NCI-H748 (cell line): ENCODE data around the gene MLPH.
A peak's percentile ranks its signal among the peaks of the same experiment; 100 is the strongest.

Experiments used
- DNase-seq: peaks from one replicate; lab custom pipeline; 2025; ENCODE audit not compliant: unreplicated experiment; lab: John Stamatoyannopoulos, UW

The MLPH gene

GRCh38 chr2:237495521-237496117 lies 8.6 kb downstream of the MLPH start:
- DNase-seq, result no peak

GRCh38 chr2:237496428-237496827 lies 9.4 kb downstream of the MLPH start:
- DNase-seq, result no peak

GRCh38 chr2:237497009-237497837 lies 10.2 kb downstream of the MLPH start:
- DNase-seq, result no peak

GRCh38 chr2:237497838-237498186 lies 10.8 kb downstream of the MLPH start:
- DNase-seq, result no peak

DNA sequence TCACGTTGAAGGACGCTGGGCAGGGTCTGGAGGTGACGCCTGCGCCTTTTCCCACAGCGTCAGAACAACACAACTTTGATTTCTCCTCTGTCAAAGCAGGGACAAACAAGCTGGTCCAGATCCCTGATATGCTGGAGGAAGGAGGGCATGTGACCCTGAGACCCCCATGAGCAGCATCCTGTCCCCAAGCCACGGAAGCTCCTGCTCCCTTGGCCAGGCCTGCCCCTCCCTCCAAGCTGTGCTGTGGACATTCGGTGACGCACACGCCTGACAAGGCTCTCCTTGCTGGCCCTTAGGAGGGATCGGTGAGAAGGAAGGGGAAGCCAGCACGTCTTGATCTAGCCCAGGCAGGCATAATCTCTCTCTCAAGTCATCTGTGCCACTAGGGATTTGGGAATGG lies 11.3 kb downstream of the MLPH start:
- no peak for DNase-seq

DNA sequence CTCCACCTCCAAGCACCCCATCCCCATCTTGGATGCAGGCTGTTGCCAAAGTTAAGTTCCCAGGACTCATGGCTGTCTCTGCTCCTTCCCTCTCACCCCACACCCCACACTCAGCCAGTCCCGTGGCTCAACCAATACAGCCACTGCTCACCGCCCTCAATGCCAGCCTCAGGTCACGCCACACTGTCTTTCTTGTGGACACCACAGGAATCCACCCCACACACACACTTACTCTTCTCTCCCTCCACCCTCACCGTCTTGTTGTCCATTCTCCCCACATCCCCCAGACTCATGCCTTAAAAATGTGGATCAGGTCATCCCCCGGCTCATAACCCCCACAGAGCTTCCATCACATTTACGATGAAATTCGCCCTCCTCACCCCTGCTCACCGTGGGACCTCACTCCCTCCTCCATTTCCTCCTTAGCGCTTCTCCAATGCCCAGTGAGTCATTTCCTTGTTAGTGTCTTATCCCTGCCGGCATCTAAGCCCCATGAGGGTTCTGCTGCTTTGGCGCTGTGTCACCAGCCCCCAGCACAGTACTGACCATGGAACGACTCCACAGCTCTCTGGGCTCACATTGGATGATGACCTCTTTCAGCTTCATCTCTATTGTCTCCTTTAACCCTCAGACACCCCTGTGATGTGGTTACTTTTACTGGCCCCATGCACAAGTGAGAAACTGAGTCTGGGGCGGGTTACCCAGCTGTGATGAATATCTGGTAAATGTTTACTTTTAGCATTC lies 13.8 kb downstream of the MLPH start:
- no peak for DNase-seq

DNA sequence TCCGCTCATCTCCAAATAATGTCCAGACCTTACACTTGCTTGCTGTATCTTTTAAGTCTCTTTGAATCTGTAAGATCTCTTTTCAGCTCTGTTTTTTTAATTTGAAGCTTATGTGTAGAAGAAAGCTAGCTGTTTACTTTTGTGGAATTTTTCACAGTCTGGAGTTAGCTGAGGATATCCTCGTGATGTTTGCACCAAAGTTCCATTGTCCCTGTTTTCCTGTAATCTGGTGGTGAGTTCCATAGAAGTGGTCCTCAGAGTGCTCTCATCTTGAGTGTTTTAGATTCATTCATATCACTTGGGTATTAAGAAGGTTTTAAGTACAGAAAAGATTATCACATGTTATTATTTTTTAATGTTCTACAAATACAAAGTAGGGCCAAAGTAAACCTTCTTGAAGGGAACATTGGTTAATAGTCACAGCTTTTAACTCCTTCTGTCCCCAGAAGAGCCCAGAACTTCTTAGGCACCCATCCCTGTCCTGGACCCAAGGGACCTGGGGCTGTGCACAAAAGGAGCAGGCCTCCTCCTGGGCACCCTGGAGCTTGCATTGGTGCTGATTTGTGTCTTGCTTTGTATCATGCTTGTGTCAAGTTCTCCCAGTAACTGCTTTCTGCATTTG lies 15.0 kb downstream of the MLPH start:
- DNase-seq, result no peak

GRCh38 chr2:237503201-237503600 lies 16.1 kb downstream of the MLPH start:
- DNase-seq, result no peak

DNA sequence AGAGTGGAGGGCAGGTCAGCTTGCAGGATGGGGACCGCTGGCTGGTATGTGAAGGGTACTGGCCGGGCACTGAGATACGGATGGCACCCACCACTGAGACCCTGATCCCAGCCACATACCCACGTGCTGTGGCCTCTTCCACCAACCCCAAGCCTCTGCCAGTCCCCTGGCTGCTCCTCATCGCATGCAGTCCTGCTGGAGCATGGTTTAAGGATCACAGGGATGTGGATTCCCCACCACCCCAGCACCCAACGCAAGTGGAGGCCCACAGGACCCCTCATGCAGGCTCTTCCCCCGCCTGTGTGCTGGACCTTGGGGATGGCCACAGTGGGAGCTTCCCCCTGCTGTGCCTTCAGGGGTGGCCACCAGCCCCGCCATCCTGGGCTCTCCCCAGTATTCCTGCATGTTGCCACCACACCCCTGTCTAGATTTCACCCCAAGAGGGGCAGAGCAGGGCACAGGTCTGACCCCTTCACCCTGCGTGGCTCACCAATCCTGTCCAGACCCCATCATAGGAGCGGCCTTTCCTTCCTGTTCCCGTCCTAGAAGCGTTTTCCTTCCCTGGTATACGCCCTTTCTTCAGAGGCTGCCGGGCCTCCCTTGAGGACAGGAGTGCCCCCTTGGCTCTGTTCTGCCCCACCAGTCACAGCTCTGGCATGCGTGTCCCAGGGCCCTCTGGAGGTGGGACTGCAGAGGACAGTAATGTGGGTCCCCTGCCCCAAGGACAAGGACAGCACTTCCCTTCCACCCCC lies 18.3 kb downstream of the MLPH start:
- DNase-seq, result no peak

GRCh38 chr2:237507512-237507911 lies 20.5 kb downstream of the MLPH start:
- no peak for DNase-seq

DNA sequence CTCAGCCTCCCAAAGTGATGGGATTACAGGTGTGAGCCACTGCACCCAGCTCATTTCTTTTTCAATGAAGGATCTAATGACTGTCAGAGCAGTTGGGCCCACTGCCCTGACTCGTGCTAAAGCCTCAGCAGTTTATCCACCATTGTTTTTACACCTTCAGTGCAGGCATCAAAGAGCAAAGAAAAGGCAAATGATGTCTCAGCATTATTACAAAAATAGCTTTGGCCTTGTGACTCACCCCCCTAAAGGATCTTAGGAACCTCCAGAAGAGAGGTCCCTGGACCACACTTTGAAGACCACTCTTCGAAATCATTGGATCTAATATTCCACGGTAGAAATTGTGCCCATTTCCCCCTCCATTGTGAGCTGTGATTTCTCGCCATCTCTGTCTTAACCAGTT lies 21.3 kb downstream of the MLPH start:
- DNase-seq, result no peak

DNA sequence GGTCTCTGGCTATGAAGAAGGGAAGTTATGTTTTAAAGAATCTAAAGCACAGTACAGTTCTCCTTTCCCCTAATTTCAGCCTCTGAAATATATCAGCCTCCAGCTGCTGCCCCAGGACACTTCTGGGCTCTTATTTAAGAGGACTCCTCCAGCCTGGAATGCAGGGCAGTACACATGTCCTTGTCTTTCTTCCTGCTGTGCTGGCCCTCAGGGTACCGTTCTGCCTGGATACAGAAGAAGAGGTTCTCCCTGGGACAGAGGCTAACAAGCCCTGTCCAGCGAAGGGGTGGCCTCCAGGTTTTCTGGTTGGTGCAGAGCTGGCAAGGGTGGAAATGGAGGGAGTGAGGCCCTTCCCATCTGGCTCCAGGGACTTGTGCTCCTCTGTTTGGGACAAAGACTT lies 22.1 kb downstream of the MLPH start:
- DNase-seq, result no peak

DNA sequence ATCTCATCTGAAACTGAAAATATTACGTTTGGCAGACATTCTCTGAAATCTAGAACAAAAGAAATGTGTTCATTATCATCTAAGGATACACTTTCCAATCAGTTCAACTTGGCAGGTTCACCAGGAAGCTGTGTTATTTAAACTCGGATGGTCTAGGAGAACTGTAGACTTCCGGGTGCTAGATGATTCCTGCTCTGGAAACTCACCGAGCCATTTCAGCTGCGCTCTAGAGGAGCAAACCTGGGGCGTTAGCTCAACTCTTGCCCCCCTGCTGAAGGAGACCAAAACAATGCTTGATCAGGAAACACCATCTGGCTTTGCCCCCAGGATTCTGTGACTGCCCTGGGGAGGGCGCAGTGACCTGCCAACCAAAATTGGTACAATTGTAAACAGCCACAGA lies 22.9 kb downstream of the MLPH start:
- no peak for DNase-seq

- DNase-seq, result no peak
Observed at GRCh38 chr2:237510502-237511217, 23.6 kb downstream of the MLPH start.

- DNase-seq, result no peak
Observed at GRCh38 chr2:237511433-237511832, 24.4 kb downstream of the MLPH start.

DNA sequence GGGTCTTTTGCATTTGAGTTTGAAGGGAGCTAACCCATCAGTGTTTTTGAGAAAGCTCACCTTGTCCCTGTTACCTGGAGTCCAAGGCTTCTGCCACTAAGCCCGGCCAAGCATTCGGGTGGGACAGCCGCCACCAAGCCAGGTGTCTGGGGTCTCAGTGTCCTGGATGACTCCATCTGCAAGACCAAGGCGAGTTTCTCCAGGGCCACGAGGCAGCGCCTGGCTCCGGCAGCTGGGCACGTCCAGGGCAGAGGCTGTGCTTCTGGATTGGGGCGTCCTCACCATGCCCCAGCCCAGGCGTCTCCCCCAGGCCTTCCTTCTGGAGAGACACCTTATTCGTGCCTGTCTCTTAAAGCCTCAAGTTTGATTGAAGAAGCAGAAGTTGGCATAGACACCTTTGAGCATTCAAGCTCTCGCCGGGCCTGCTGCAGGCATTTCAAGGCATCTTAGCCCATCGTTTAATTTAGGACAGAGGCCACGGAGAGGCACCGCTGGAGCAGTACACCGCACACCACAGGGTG lies 24.9 kb downstream of the MLPH start:
- no peak for DNase-seq

DNA sequence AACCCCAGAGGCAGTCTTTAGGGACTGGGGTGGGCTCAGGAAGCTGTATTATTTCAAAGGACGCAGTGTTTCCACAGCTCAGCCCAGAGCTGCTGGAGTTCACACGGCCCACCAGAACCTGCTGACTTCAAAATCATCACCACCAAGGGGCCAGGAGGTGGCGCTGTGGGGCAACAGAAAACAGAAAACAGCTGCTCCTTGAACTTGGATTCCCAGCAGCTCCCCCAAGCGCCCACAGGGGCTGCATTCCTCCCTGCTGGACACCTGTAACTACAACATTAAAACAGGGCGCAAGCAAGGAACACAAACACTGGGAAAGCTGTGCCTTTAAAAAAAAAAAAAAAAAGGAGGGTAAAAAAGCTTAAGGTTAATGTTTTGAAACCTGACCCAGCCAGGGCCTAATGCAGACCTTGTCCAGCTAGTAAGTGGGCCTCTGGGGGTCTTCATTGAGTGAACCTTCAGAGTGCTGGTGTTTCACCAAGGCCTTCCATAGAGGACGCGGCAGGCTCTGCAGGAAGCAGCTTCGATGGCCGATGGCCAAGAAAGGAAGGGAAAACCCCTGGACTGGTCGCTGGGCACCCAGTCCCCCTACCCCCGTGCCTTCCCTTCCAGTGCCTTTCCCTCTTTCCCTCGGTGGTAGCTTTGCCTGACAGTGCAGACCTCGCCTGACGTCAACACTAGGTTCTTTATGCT lies 25.9 kb downstream of the MLPH start:
- peak; percentile 81 for DNase-seq

- no peak for DNase-seq
Observed at GRCh38 chr2:237513693-237514092, 26.6 kb downstream of the MLPH start.

DNA sequence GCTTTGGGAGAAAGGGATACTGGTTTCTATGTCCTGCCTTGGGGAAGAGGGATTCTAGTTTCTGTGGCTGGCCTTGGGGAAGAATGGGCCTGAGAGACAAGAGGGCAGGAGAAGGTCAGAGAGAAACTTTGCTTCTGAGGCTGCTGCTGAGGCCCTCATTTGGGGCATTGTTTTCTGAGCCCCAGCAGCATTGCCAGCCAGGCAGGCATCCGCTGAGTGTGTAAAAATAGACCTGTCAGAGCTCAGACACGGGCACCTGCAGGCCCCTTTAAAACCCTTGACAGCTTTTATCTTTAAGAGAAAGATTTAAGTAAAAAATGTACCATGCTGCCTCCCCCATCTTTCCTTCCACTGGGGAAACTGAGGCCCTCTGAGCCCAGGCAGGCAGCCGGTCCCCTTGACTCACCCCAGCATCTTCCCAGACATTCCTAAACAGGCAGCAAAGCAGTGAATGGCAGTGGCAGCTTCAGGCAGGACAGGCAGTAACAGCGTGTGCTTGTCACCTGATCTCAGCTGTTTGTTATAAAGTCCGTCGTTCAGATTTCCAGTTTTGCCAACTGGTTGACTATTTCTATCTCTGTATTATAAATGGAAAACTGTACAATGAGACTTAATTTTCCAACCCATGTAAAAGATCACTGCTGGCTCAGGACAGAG lies 27.6 kb downstream of the MLPH start:
- DNase-seq, result no peak
